ENCODE measurements around the gene PANK4. TPM values are rescaled to one million over a fixed set of nuclear protein-coding genes. Genes with fewer than 3 reads are reported as not detected.

PANK4 gene
- total RNA-seq, 1 donor from 2014 or later: 42.5 TPM

DNA sequence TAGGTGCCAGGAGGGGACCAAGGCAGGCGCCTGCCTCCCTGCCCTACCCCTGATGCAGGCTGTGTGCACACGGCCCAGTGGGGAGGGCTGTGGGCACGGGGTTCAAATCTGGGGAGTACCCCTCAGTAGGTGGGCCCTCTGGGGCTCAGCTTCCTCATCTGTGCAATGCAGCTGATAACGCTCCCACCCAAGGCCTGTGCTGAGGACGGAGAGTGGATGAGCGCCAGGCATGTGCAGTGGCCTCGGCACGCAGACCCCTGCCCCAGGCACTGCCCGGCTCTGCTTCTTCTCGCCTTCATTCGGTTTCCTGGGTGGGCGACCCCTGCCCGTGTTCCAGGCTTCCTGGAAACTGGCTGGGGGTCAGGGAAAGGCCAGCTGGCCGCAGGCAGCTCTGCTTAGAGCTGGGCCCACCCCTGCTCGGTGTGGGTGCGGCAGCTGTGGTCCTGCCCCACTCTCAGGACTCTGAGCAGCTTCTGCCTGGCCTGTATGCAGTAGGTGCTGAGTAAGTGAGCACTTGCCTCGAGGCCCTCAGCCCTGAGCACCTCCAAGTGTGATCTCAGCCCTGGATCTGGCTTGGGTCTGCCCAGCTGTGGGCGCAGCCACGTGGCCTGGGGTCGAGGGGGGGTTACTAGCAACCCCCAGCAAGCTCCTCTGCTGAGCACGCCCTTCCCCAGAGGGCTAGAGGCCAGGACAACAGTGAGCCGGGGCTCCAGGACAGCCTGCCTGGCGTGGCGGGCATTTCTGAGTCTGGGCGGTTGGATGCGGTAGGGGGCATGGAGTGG is 17.9 kb upstream of the PANK4 start:
- Mint-ChIP-seq H3K4me3 (ENCODE audit: low read depth) (no peak overlapping the region), H3K27ac (no peak overlapping the region), H3K9me3 (ENCODE audit: low read depth) (no peaks in the 10 kb centered on the region), H3K36me3 (ENCODE audit: insufficient read depth) (no peaks in the 10 kb centered on the region), H3K27me3 (peaks cover 3% of the 10 kb centered on the region), H3K4me1 (ENCODE audit: low read depth) (peaks cover 14% of the 10 kb centered on the region)
- no peak for DNase-seq (ENCODE audit: low spot score, unreplicated experiment)
- TF ChIP-seq, protein P1, sequence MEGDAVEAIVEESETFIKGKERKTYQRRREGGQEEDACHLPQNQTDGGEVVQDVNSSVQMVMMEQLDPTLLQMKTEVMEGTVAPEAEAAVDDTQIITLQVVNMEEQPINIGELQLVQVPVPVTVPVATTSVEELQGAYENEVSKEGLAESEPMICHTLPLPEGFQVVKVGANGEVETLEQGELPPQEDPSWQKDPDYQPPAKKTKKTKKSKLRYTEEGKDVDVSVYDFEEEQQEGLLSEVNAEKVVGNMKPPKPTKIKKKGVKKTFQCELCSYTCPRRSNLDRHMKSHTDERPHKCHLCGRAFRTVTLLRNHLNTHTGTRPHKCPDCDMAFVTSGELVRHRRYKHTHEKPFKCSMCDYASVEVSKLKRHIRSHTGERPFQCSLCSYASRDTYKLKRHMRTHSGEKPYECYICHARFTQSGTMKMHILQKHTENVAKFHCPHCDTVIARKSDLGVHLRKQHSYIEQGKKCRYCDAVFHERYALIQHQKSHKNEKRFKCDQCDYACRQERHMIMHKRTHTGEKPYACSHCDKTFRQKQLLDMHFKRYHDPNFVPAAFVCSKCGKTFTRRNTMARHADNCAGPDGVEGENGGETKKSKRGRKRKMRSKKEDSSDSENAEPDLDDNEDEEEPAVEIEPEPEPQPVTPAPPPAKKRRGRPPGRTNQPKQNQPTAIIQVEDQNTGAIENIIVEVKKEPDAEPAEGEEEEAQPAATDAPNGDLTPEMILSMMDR (IDR thresholded peaks at IDR 0.05; ENCODE audit: unreplicated experiment): no peak

DNA sequence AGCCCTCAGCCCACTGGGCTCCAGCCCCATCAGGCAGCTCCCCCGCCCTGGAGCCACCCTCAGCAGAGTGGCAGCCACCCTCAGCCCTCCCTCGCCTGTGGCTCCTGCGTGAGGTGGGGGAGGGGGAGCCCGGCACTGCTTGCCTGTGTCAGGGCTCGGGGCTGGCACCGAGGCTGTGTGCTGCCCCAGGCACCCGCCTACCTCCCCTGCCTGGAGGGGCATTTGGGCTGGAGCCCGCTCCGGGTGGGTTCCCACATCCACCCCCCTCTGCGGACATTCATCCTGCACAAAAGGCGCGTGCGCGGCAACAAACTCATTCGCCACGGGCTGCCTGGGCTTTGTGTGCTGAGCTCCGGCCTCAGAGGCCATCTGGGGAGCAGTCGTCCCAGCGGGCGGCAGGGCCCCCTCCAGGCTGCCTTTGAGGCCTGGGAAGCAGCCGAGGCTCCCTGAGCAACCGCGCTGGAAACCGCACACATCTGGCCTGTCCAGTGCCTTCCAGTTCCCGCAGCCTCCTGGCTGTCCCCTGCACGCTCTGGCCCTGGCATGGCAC is 17.2 kb upstream of the PANK4 start:
- DNase-seq (ENCODE audit: low spot score, unreplicated experiment): no peak
- H3K4me3 Mint-ChIP-seq (ENCODE audit: low read depth): no peak overlapping the region
- TF ChIP-seq, protein P1 (IDR thresholded peaks at IDR 0.05; ENCODE audit: unreplicated experiment): no peak

DNA sequence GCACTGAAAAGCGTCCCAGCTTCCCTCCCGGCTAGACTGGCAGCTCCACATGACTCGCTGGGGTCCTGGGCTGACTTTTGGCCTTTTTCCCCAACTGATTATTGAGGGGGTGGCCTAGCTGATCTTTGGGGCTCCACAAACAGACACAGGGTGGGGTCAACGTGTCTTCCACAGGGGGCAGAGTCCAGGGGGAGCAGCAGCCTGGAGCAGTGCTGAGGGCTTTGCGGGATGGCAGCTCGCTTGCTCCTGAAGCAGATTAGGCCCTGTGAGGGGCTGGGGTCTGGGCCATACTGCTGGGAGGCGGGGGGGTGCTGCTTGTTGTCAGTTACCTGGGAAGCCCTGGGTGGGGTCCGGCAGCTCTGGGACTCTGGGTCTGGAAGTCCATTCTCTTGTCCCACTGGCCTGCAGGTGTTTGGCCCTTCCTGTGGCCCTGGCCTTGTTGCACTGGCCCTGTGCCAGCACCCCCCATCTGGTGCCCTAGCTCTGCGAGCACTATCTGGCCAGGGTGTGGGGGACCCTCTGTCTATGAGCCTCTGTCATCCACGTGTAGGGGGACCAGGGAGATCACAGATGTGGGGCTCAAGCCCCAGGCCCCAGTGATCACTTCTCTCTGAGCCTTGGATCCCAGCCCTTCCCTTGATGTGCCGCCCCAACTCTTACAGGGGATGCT is 16.0 kb upstream of the PANK4 start:
- Mint-ChIP-seq H3K27me3 (peaks cover 5% of the 10 kb centered on the region), H3K4me3 (ENCODE audit: low read depth) (no peak overlapping the region)

More for the DNA sequence above, 17.2 kb upstream of the PANK4 start:
- Mint-ChIP-seq H3K9me3 (ENCODE audit: low read depth) (no peaks in the 10 kb centered on the region), H3K4me1 (ENCODE audit: low read depth) (peaks cover 14% of the 10 kb centered on the region), H3K36me3 (ENCODE audit: insufficient read depth) (no peaks in the 10 kb centered on the region), H3K27ac (no peak overlapping the region), H3K27me3 (peaks cover 3% of the 10 kb centered on the region)

DNA sequence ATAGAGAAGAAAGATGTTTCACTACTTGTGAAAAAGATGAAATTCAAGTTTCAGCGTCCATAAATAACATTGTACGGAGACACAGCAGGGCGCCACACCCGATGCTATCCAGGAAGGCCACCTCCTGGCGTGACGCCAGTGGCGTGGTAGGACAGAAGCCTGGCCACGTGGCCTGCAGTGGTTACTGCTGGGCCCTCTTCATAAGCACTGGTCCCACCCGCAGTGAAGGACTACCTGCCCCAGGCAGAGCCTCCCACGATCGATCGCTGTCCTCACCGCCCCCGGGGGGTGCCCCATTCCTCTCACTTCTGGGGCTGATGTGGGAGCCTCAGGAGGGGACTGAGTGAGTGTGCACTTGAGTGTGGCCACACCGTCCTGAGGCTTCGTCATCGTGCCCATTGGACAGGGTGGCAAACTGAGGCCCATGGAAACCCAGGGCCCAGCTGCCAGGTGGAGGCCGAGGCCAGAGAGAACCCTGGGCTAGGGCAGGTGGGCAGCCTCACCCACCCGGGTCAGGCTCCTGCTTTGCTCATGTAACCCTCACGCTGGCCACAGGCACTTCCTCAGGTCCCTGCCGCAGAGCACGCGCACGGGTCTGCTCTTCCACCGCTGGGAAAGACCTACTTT is 15.3 kb upstream of the PANK4 start:
- no peak for DNase-seq (ENCODE audit: low spot score, unreplicated experiment)
- Mint-ChIP-seq H3K27ac (no peak overlapping the region), H3K9me3 (ENCODE audit: low read depth) (no peaks in the 10 kb centered on the region), H3K4me1 (ENCODE audit: low read depth) (peaks cover 9% of the 10 kb centered on the region), H3K36me3 (ENCODE audit: insufficient read depth) (no peaks in the 10 kb centered on the region), H3K27me3 (peaks cover 9% of the 10 kb centered on the region), H3K4me3 (ENCODE audit: low read depth) (no peak overlapping the region)
- TF ChIP-seq, protein P1 (IDR thresholded peaks at IDR 0.05; ENCODE audit: unreplicated experiment): no peak

More for the DNA sequence above, 16.0 kb upstream of the PANK4 start:
- Mint-ChIP-seq H3K4me1 (ENCODE audit: low read depth) (peaks cover 12% of the 10 kb centered on the region), H3K36me3 (ENCODE audit: insufficient read depth) (no peaks in the 10 kb centered on the region), H3K9me3 (ENCODE audit: low read depth) (no peaks in the 10 kb centered on the region), H3K27ac (no peak overlapping the region)
- DNase-seq (ENCODE audit: low spot score, unreplicated experiment): no peak
- TF ChIP-seq, protein P1 (IDR thresholded peaks at IDR 0.05; ENCODE audit: unreplicated experiment): no peak

Data from progenitor cell of endocrine pancreas (in vitro differentiated cells).